Neural crest cell (in vitro differentiated cells): ENCODE measurements around the gene TENT5D. TPM values are rescaled to one million over a fixed set of nuclear protein-coding genes. Genes with fewer than 3 reads are reported as not detected.
"Not testable (repeated sequence)": the region's sequence is repeated elsewhere in the genome, so short reads cannot be mapped to it uniquely, and the experiment has no call there.

Experiments used
- DNase-seq: peaks from one replicate; pipeline ENCODE4 v3.0.0; 2021; ENCODE audit warnings: low read depth, mixed read lengths, low spot score
- H3K27ac Mint-ChIP-seq: one replicate; pipeline ENCODE4 v1.8.0; 2021; ENCODE audit warnings: mild to moderate bottlenecking, mixed read lengths; ENCODE audit not compliant: unreplicated experiment
- H3K27me3 Mint-ChIP-seq: 2 replicates; pipeline ENCODE4 v1.8.0; 2021; ENCODE audit warnings: low read depth, mild to moderate bottlenecking, mixed read lengths
- H3K36me3 Mint-ChIP-seq: 2 replicates; pipeline ENCODE4 v1.8.0; 2021; ENCODE audit warnings: low read depth, mild to moderate bottlenecking, mixed read lengths
- H3K4me1 Mint-ChIP-seq: 2 replicates; pipeline ENCODE4 v1.8.0; 2021; ENCODE audit warnings: mixed read lengths
- H3K4me3 Mint-ChIP-seq: one replicate; pipeline ENCODE4 v1.8.0; 2021; ENCODE audit warnings: mild to moderate bottlenecking, mixed read lengths
- H3K9me3 Mint-ChIP-seq: 2 replicates; pipeline ENCODE4 v1.8.0; 2021; ENCODE audit warnings: mixed read lengths
- CTCF ChIP-seq: fragments of 200-600 bp; sonication (generic); conservative IDR thresholded peaks from 2 replicates; pipeline ENCODE4 v1.5.0; 2021; ENCODE audit warnings: antibody characterized with exemption, mild to moderate bottlenecking
- long read RNA-seq: library from polyadenylated mRNA; unstranded; transcript quantifications from one replicate; pipeline ENCODE4 v2.0.0, GENCODE V29; 2020
- total RNA-seq: library from RNA; stranded (reverse); gene quantifications from 2 replicates; pipeline ENCODE4 v1.2.1, GENCODE V29; 2021

TENT5D gene
- total RNA-seq, result not detected in 2 replicates
- long read RNA-seq, result 0 reads

GRCh38 chrX:80420147-80420546, at the start of gene TENT5D:
Gene TENT5D, plus strand, starts transcription at chrX:80420447. Its CDS starts 22,093 bp downstream, at chrX:80442540.
- H3K27me3 Mint-ChIP-seq, result no peaks in the 10 kb centered on the region
- no peaks in the 10 kb centered on the region for H3K4me1 Mint-ChIP-seq
- H3K9me3 Mint-ChIP-seq, result peaks cover 25% of the 10 kb centered on the region
- H3K4me3 Mint-ChIP-seq, result no peak within 1 kb of the TSS
- no peak within 1 kb of the TSS for H3K27ac Mint-ChIP-seq
- DNase-seq, result no peak
- H3K36me3 Mint-ChIP-seq, result peaks cover 2% of the 10 kb centered on the region
- TF ChIP-seq CTCF, result no peak

- H3K9me3 Mint-ChIP-seq, result peaks cover 24% of the 10 kb centered on the region
- not testable (repeated sequence) for H3K36me3 Mint-ChIP-seq, H3K4me1 Mint-ChIP-seq, H3K27me3 Mint-ChIP-seq, DNase-seq, H3K27ac Mint-ChIP-seq, H3K4me3 Mint-ChIP-seq
Measured at GRCh38 chrX:80385651-80386050, 34.6 kb upstream of the TENT5D start.

- DNase-seq, result no peak
- Mint-ChIP-seq H3K4me3 (no peak overlapping the region), H3K9me3 (peaks cover 27% of the 10 kb centered on the region), H3K4me1 (no peaks in the 10 kb centered on the region), H3K27ac (no peak overlapping the region), H3K36me3 (no peaks in the 10 kb centered on the region), H3K27me3 (no peaks in the 10 kb centered on the region)
- TF ChIP-seq CTCF, result no peak
Measured at GRCh38 chrX:80388206-80388605, 32.0 kb upstream of the TENT5D start.

- Mint-ChIP-seq H3K4me3 (no peak overlapping the region), H3K9me3 (peaks cover 19% of the 10 kb centered on the region), H3K27me3 (no peaks in the 10 kb centered on the region), H3K27ac (no peak overlapping the region), H3K4me1 (no peaks in the 10 kb centered on the region), H3K36me3 (peaks cover under 1% of the 10 kb centered on the region)
- no peak for DNase-seq
- no peak for TF ChIP-seq CTCF
Measured at GRCh38 chrX:80412042-80412441, 8.2 kb upstream of the TENT5D start.

- H3K4me1 Mint-ChIP-seq, result no peaks in the 10 kb centered on the region
- no peaks in the 10 kb centered on the region for H3K27me3 Mint-ChIP-seq
- H3K27ac Mint-ChIP-seq, result no peak overlapping the region
- peaks cover 12% of the 10 kb centered on the region for H3K9me3 Mint-ChIP-seq
- no peak overlapping the region for H3K4me3 Mint-ChIP-seq
- DNase-seq, result no peak
- no peaks in the 10 kb centered on the region for H3K36me3 Mint-ChIP-seq
- TF ChIP-seq CTCF, result no peak
Measured at GRCh38 chrX:80423000-80423399, 2.8 kb downstream of the TENT5D start.

- H3K27me3 Mint-ChIP-seq, result no peaks in the 10 kb centered on the region
- no peak for TF ChIP-seq CTCF
- H3K9me3 Mint-ChIP-seq, result peaks cover 12% of the 10 kb centered on the region
- no peaks in the 10 kb centered on the region for H3K36me3 Mint-ChIP-seq
- H3K4me1 Mint-ChIP-seq, result no peaks in the 10 kb centered on the region
- no peak overlapping the region for H3K27ac Mint-ChIP-seq
- DNase-seq, result no peak
- no peak overlapping the region for H3K4me3 Mint-ChIP-seq
Measured at GRCh38 chrX:80423744-80424143, 3.5 kb downstream of the TENT5D start.
